ENCODE results near the gene GPR61. TPM values are rescaled to one million over a fixed set of nuclear protein-coding genes. Genes with fewer than 3 reads are reported as not detected.

Gene GPR61
- total RNA-seq, 2 experiments from 2014 or later: 0.22 TPM; not detected in 1

- H3K36me3 Mint-ChIP-seq (ENCODE audit: low read depth): peaks cover 7% of the 10 kb centered on the region
- POLR2A ChIA-PET: interaction anchor here (0.9 to 6.9 kb wide), 3 partner anchors 9 to 75 kb away, joined by 3 to 48 read pairs (median 4); partner anchors contain the start of gene AMIGO1
- no peak overlapping the region for H3K27ac Mint-ChIP-seq
- peaks cover 86% of the 10 kb centered on the region for H3K4me1 Mint-ChIP-seq (ENCODE audit: low read depth)
- intact Hi-C loops (cut with micrococcal nuclease): no loop called here
- CTCF ChIA-PET: interaction anchor here (2.6 to 40.7 kb wide), 5 partner anchors 8 to 31 kb away, joined by 12 to 1390 read pairs (median 34); partner anchors contain the start of genes AMIGO1, CYB561D1 and GPR61
- H3K9me3 Mint-ChIP-seq: no peaks in the 10 kb centered on the region
- H3K27me3 Mint-ChIP-seq: no peaks in the 10 kb centered on the region
- DNase-seq (no peak), ATAC-seq (no peak)
- H3K4me3 Mint-ChIP-seq: no peak overlapping the region
- TF ChIP-seq CTCF (IDR thresholded peaks at IDR 0.05): no peak
These were observed 38.7 kb upstream of the GPR61 start for GRCh38 chr1:109500941-109501381.

GRCh38 chr1:109501644-109502363, 37.9 kb upstream of the GPR61 start:
- ChIA-PET POLR2A (interaction anchor here (0.7 to 6.9 kb wide), 5 partner anchors 8 to 1689 kb away, joined by 3 to 48 read pairs (median 4); partner anchors contain the start of gene AMIGO1), CTCF (interaction anchor here (0.6 to 40.7 kb wide), 7 partner anchors 9 to 139 kb away, joined by 3 to 1390 read pairs (median 5); partner anchors contain the start of genes CYB561D1 and GPR61)
- Mint-ChIP-seq H3K4me3 (no peak overlapping the region), H3K27ac (peak overlapping the region; percentile 87), H3K27me3 (no peaks in the 10 kb centered on the region), H3K9me3 (no peaks in the 10 kb centered on the region), H3K36me3 (ENCODE audit: low read depth) (peaks cover 7% of the 10 kb centered on the region), H3K4me1 (ENCODE audit: low read depth) (peaks cover 82% of the 10 kb centered on the region)
- intact Hi-C loops (cut with micrococcal nuclease): no loop called here
- DNase-seq: no peak
- ATAC-seq: peak; percentile 5
- no peak for TF ChIP-seq CTCF (IDR thresholded peaks at IDR 0.05)

GRCh38 chr1:109502364-109502851, 37.3 kb upstream of the GPR61 start:
- ChIA-PET CTCF (interaction anchor here (0.6 to 40.7 kb wide), 6 partner anchors 9 to 138 kb away, joined by 3 to 1390 read pairs (median 4); partner anchors contain the start of genes CYB561D1 and GPR61), POLR2A (interaction anchor here (0.7 to 6.9 kb wide), 6 partner anchors 7 to 1689 kb away, joined by 3 to 48 read pairs (median 4); partner anchors contain the start of genes AMIGO1 and CYB561D1)
- peak; percentile 52 for DNase-seq
- peak; percentile 64 for ATAC-seq
- H3K27ac Mint-ChIP-seq: peak overlapping the region; percentile 87
- no peak for TF ChIP-seq CTCF (IDR thresholded peaks at IDR 0.05)
- no peaks in the 10 kb centered on the region for H3K27me3 Mint-ChIP-seq
- intact Hi-C loops (cut with micrococcal nuclease): no loop called here
- peaks cover 7% of the 10 kb centered on the region for H3K36me3 Mint-ChIP-seq (ENCODE audit: low read depth)
- H3K4me1 Mint-ChIP-seq (ENCODE audit: low read depth): peaks cover 82% of the 10 kb centered on the region
- H3K9me3 Mint-ChIP-seq: no peaks in the 10 kb centered on the region
- H3K4me3 Mint-ChIP-seq: peak overlapping the region; percentile 36

- DNase-seq: no peak
- ChIA-PET POLR2A (interaction anchor here (0.7 to 3.5 kb wide), 5 partner anchors 9 to 28 kb away, joined by 4 to 17 read pairs (median 5); partner anchors contain the start of genes ATXN7L2 and CYB561D1), CTCF (interaction anchor here (1.1 to 40.7 kb wide), 5 partner anchors 9 to 135 kb away, joined by 3 to 1390 read pairs (median 11); partner anchors contain the start of genes CYB561D1 and GPR61)
- no peaks in the 10 kb centered on the region for H3K27me3 Mint-ChIP-seq
- H3K4me3 Mint-ChIP-seq: no peak overlapping the region
- H3K27ac Mint-ChIP-seq: peak overlapping the region; percentile 70
- TF ChIP-seq CTCF (IDR thresholded peaks at IDR 0.05): no peak
- peaks cover 81% of the 10 kb centered on the region for H3K4me1 Mint-ChIP-seq (ENCODE audit: low read depth)
- peaks cover 4% of the 10 kb centered on the region for H3K36me3 Mint-ChIP-seq (ENCODE audit: low read depth)
- H3K9me3 Mint-ChIP-seq: no peaks in the 10 kb centered on the region
- intact Hi-C loops (cut with micrococcal nuclease): no loop called here
- ATAC-seq: no peak
These were observed 35.7 kb upstream of the GPR61 start for GRCh38 chr1:109503935-109504334.

Data from activated CD8-positive, alpha-beta T cell treated with anti-CD3 and anti-CD28 coated beads for 36 hours (primary cell).